NCI-H2081 (cell line): ENCODE results near the gene ARHGAP18.

Experiments used
- DNase-seq, 2 experiments: peaks; one replicate each; lab custom pipeline; 2025; lab: John Stamatoyannopoulos, UW

Gene ARHGAP18

GRCh38 chr6:129709769-129710449 is at the start of gene ARHGAP18:
ARHGAP18 (minus strand) TSS chr6:129710177; CDS start chr6:129710136, 41 bp downstream.
- DNase-seq: peak; percentile 68 to 85

DNA sequence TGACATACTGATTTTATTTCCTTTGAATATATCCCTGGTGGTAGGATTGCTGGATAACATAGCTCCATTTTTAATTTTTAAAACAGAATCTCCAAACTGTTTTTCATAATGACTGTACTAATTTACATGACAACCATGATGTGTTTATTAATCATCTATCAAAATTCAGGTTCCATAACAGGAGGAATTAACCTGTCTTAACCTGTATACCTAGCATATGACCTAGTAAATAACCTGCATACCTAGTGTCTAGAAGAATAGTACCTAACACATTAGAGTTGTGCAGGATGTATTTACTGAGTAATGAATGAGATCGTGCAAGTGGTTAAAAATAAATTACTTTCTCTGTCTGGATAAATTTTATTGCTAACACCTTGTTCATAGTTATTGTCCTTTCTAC is 45.8 kb upstream of the ARHGAP18 start:
- no peak for DNase-seq

DNA sequence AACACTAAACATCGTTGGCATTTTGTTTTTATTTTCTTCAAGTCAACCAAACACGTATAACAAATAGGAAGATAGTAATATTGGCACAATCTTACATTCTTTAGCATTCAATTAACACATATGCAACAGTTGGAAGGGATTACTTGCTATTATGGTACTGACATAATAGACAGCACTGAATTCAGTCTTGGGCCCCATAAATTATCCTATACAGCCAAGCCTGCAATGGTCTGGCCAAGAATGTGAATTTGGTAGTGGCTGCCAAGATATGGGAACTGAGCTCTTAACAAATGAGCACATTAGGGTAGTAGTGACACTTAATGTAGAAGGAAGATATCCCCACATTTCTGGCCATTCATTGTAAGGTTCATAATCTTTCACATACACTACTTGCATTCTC is 44.8 kb upstream of the ARHGAP18 start:
- no peak for DNase-seq

GRCh38 chr6:129753422-129753821 is 43.4 kb upstream of the ARHGAP18 start:
- no peak for DNase-seq

GRCh38 chr6:129751384-129751783 is 41.4 kb upstream of the ARHGAP18 start:
- DNase-seq: no peak

DNA sequence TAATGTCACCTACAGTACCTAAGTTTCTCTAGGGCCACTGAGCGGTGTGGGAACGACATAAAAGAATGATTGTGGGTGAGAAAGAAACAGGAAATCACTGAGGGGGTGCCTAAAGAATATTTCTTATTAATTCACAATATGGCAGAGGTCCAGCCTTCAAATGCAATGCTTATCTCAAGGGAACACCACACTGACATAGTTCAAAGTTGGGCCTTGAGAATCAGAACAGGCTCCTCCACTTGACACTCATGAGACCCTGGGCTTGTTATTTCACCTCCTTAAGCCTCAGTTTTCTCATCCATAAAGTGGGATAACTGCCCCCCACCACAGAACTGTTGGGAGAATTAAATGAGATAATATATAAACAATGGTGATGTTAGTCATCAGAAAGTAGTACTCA is 40.4 kb upstream of the ARHGAP18 start:
- DNase-seq: no peak

- no peak for DNase-seq
Observed at GRCh38 chr6:129749749-129750120, 39.8 kb upstream of the ARHGAP18 start.

DNA sequence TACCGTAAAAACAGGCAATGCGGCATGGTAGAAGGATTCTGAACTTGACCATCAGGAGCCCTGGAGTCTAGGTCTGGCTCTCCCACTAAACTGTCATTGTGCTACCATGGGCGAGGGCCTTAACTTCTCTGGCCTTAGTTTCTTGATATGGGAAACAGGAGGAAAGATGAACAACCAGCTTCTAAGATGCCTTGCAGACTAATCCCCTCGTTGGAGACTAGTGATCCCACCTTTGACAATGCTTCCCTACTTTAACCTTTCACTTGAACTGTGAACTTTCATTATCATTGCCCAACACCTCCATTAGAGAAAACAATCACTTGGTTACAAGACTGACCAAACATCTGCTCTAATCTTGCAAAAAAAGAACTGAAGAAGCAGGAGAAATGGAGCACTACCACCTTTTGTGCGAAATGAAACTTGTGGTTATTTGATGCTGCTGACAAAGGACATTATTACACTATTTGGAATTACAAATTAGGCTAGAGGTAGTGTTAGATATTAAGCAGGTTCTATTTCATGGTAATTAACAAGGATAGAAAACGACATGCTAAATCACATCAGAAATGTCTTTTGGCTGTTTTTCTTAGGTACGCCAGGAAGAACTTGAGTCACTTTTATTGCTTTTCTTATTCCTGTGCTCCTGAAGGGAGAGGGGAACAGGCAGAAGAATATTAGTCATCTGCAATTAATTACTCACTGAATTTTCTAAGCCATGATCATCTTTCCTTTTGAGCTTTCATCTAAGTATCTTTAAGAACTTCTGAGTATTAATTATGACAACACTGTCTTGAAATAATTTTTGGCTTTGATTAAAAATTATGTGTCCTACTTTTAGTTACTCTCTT is 39.1 kb upstream of the ARHGAP18 start:
- DNase-seq: no peak

DNA sequence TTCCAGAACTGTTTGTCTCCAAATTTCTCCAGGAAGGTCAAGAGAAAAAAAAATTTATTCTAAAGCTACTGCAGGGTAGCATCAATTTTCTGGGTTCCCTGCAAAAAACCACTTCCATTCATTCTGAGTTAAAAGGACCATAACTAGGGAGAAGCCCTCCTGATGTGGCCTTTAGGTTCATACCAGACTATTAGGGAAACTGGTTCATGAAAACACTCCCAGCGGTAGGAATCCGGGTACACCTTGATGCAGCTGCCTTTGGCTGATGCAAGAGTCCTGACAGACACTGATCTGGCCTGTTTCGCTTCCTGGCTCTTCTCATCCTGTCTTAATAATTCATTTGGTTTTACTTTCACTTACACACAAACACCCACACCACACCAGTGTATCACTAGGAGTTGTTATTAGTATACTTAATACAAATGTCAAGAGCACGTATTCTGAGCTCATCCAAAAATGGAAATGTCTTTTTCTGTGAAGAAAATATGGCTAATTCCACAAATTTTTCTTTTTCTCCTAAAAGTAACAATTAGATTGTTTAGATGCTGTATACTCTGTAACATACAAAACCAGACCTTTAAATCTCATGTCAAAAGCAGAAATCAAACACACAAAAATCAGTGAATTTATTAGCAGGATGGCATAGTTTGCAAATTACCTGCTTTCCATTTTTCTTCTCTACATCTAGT is 38.4 kb upstream of the ARHGAP18 start:
- DNase-seq: no peak

DNA sequence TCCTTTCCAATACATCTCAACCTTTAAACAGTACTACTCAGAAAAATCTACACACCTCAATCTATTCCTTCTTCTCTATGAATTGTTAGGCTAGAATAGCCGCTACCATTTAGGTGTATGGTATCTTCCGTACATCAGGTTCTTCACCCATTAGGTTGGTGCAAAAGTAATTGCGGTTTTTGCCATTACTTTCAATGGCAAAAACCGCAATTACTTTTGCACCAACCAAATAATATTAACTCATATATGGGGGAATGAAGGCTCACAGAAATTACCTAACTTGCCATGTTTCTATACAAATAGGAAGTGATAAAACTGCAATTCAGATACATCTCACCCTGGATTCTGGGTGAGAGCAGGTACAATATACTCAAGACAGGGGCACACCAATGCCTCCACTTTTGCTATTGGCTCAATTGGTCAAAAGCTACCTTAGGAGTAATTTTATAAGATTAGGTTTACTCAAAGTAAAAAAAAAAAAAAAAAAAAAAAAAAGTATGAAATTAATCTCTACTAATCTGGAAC is 37.7 kb upstream of the ARHGAP18 start:
- DNase-seq: no peak

DNA sequence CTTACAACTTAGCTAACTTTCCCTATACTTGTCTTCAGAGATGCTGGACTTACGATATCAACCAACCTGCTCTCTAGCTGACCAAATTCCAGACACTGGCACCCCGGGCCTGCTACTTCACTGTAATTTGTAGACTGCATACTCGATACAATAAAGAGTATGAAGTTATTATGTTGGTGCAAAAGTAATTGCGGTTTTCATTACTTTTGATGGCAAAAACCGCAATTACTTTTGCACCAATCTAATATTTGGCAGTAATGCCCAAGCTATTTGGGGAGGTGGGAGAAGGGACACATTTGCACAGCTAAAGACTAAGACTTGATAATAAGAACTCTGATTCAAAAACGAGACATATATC is 34.9 kb upstream of the ARHGAP18 start:
- no peak for DNase-seq

GRCh38 chr6:129744201-129744879 is 34.4 kb upstream of the ARHGAP18 start:
- DNase-seq: no peak

DNA sequence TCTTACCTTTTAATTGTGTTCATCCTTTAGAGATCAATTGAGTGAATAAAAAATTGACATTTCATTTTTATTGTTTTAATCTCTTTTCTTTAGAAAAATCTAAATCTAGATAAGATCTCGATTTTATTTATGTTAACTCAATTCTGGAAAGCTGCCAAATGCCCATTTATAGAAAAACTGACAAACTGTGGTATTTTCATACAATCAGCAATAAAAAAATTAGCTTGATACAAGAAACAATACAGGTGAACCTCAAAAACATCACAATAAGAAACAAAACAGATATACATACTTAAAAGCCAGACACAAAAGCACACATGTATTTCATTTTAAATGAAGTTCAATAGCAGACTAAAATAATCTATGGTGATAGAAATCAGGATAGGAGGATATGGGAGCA is 30.0 kb upstream of the ARHGAP18 start:
- DNase-seq: no peak

- DNase-seq: no peak
Observed at GRCh38 chr6:129736105-129736504, 26.1 kb upstream of the ARHGAP18 start.

DNA sequence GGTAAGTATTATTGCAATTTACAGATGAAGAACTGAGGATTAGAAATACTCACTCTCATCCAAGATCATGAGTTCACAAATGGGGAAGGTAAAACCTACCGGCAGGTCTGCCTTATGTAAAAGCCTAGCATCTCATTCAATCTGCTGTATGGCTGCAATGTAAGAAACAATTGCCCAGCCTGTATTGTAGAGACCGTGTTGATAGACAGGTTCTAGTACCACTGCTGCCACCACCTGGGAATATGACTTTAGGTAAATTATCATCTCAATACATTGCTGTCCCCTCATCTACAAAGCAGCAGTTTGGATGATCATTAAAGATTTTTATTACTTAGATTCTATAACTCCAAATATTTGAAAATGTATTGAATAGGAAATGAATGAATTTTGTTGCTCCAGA is 23.3 kb upstream of the ARHGAP18 start:
- no peak for DNase-seq

GRCh38 chr6:129732542-129732941 is 22.6 kb upstream of the ARHGAP18 start:
- no peak for DNase-seq

GRCh38 chr6:129732034-129732433 is 22.1 kb upstream of the ARHGAP18 start:
- DNase-seq: no peak

DNA sequence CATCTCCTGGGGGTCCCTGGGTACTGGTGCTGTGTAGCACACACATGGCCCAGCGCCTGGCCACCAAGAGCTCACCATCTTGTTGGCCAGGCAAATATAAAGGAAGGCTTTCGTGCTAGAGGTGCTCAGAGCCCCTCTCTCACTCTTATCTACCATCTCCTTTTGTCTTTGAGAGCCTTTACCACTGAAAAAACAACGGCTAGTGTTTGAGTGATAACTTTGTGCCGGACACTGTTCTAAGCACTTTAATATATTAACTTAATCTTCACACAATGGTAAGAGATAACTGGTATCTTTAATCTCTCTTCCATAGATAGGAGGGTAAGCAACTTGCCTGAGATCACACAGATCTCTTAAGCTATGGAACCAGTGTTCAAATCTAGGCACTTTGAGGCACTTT is 21.5 kb upstream of the ARHGAP18 start:
- no peak for DNase-seq

GRCh38 chr6:129730477-129731165 is 20.6 kb upstream of the ARHGAP18 start:
- peak; percentile 11 to 52 for DNase-seq

DNA sequence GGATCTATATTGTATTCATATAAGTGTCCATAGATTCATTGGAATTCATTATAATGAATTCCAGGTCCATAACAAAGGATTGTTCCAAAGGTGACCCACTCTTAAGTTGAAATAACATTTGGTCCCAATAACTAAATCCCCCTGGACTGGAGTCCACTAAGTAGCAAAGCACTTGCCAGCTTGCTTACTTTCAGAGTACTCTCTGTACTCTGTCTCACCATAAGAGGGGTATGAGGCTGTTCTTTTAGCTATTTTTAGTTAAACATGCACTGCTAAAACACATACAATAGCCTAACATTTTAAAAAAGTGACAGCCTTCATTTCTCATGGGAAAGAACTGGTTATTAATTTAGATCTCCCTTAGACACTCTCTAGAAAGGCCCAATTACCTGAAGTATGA is 16.7 kb upstream of the ARHGAP18 start:
- DNase-seq: no peak

DNA sequence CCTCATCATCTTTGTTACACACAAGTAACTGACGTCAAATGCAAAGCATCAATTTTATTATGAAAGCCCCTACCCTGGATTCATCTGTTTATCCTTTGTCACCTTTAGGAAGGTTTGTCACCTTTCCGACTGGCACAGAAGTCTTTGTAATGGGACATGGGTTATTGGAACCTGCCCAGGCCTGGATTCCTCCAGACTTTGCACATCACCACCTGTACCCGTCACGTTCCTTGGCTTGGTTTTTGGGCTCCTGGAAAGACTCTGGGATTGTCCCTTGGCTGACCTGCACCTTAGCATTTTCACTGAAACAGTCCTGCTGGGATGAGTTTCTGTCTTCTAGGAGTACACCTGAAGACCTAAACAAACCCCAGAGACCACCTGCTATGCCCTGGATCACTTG is 15.4 kb upstream of the ARHGAP18 start:
- no peak for DNase-seq

- no peak for DNase-seq
Observed at GRCh38 chr6:129719692-129720091, 9.7 kb upstream of the ARHGAP18 start.
